CD4-positive, alpha-beta T cell treated with Interleukin-21 for 1 hour (primary cell): ENCODE data around the gene AP5Z1.
A peak's percentile ranks its signal among the peaks of the same experiment; 100 is the strongest.

Experiments
- DNase-seq: peaks from one replicate; pipeline ENCODE4 v3.0.0-alpha.2; 2020

The AP5Z1 gene

GRCh38 chr7:4747013-4747412 is 28.4 kb upstream of the AP5Z1 start:
- DNase-seq = no peak

GRCh38 chr7:4747746-4748145 is 27.7 kb upstream of the AP5Z1 start:
- no peak for DNase-seq

GRCh38 chr7:4748231-4748681 is 27.2 kb upstream of the AP5Z1 start:
- no peak for DNase-seq

GRCh38 chr7:4749363-4749762 is 26.1 kb upstream of the AP5Z1 start:
- DNase-seq = no peak

GRCh38 chr7:4749798-4750197 is 25.6 kb upstream of the AP5Z1 start:
- no peak for DNase-seq

GRCh38 chr7:4751398-4751947 is 23.9 kb upstream of the AP5Z1 start:
- no peak for DNase-seq

GRCh38 chr7:4753598-4754432 is 21.6 kb upstream of the AP5Z1 start:
- DNase-seq = peak; percentile 83

- no peak for DNase-seq
These were observed 20.9 kb upstream of the AP5Z1 start for GRCh38 chr7:4754433-4755010.

GRCh38 chr7:4755045-4755444 is 20.4 kb upstream of the AP5Z1 start:
- DNase-seq = no peak

GRCh38 chr7:4758111-4758510 is 17.3 kb upstream of the AP5Z1 start:
- DNase-seq = no peak

GRCh38 chr7:4758791-4759190 is 16.6 kb upstream of the AP5Z1 start:
- DNase-seq = no peak

GRCh38 chr7:4759211-4759610 is 16.2 kb upstream of the AP5Z1 start:
- no peak for DNase-seq

GRCh38 chr7:4760952-4761351 is 14.5 kb upstream of the AP5Z1 start:
- DNase-seq = no peak

- no peak for DNase-seq
These were observed 13.0 kb upstream of the AP5Z1 start for GRCh38 chr7:4762121-4763055.

- no peak for DNase-seq
These were observed 12.2 kb upstream of the AP5Z1 start for GRCh38 chr7:4763091-4763793.

GRCh38 chr7:4763794-4764185 is 11.6 kb upstream of the AP5Z1 start:
- no peak for DNase-seq

- no peak for DNase-seq
These were observed 10.9 kb upstream of the AP5Z1 start for GRCh38 chr7:4764402-4765007.

GRCh38 chr7:4765776-4766490 is 9.5 kb upstream of the AP5Z1 start:
- DNase-seq = no peak

GRCh38 chr7:4766666-4767519 is 8.5 kb upstream of the AP5Z1 start:
- no peak for DNase-seq
